HG03097 (cell line): ENCODE measurements around the gene PLK3.
"Not testable (repeated sequence)": the region's sequence is repeated elsewhere in the genome, so short reads cannot be mapped to it uniquely, and the experiment has no call there.

Experiments
- ATAC-seq: cut with Tn5 transposase; IDR thresholded peaks from one replicate; pipeline ENCODE4 v1.9.1; 2021; ENCODE audit not compliant: unreplicated experiment, low FRiP score

PLK3 gene

GRCh38 chr1:44826375-44827196 lies 26.4 kb downstream of the PLK3 start:
- no peak for ATAC-seq

DNA sequence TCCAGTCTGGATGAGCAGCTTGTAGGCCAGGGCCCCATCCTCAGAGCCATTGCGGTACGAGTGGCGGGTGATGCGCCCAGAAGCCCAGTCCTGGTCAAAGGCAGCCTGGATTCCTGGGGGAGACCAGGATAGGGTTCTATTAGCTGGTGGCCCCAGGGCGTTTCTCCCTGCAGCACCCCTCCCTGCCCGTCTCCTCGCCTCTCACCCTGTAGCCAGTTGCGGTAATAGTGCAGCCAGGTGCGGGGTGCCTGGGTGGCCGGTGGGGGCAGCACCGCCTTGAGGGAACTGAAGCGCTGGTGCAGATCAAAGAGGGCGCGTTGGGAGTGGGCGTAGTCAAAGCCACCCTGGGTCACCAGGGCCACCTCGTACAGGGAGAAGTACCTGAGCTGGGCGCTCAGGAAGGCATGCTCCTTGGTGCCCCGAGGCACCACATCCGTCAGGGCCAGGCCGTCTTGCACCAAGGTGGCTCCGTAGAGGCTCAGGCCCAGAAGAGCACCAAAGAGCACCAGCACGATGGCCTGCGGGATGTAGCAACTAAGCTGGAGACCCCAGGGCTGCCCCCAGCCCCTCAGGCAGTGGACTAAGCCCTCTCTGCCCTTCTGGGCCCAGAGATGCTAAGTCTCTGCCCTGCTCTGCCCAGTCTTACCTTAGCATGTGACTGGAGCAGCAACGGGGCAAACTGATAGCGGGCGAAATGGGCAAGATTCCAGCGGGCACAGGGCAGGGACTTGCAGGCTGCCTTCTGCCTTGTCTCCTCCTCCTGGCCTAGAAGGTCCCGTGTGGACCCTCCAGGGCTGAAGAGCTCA lies 27.2 kb downstream of the PLK3 start:
- ATAC-seq = no peak

- ATAC-seq = no peak
Observed at GRCh38 chr1:44828003-44828651, 27.9 kb downstream of the PLK3 start.

DNA sequence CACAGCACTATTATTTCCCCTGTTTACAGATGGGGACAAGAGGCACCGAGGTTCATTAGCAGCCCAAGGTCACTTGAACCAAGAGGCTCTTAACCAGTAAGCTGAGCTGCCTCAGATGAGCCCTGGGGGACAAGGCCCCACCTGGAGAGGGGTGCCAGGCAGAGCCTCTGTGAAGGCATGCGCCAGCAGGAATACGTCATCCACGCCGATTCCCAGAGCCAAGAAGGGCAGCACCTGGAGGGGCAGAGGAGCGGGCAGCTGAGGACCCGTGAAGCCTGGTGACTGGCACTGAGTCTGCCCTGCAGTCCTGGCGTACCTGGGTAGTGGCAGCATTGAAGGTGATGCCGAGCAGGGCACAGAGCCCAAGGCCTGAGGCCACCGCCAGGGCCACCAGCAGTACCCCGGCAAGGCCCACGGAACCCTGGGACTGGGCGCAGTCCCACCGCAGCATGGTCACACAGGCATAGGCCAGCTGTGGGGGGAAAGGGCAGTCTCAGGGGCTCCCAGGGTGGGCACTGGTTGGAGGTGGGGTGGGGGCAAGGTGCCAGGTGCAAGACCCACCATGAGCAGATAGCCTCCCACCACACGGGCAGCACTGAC lies 28.8 kb downstream of the PLK3 start:
- ATAC-seq = no peak

- ATAC-seq = no peak
Observed at GRCh38 chr1:44829506-44830384, 29.6 kb downstream of the PLK3 start.

GRCh38 chr1:44830900-44831304 lies 30.7 kb downstream of the PLK3 start:
- no peak for ATAC-seq

- ATAC-seq = no peak
Observed at GRCh38 chr1:44831516-44831915, 31.3 kb downstream of the PLK3 start.

DNA sequence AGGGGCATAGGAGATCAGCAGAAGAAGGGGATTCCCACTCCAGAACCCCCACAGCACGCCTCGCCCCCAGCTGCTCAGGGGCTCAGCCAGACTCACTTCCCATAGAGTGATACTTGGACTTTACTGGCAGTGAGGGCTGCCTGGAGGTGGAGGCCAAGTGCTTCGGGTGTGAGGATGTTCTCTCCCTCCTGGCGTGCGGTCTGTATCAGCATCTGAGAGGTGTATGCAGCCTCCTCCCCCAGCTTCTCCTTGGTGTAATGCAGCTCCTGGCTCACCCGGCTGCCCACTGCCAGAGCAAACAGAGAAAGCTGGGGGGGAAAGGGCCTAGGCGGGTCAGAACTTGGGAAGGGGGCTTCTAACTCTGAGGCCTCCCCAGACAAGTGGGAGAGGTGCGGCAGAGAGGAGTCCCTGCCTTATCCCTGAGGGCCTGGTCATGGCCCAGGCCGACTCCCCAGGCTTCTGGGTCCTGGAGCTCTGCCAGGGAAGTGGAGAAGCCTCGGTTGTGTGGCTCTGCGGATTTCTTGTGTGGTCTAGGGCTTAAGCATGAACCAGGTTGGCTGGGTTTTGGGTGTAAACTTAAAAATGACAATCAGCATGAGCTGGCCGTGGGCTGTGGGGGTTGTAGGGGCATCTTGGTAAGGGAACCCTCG lies 32.0 kb downstream of the PLK3 start:
- ATAC-seq = no peak

GRCh38 chr1:44834328-44834727 lies 34.2 kb downstream of the PLK3 start:
- no peak for ATAC-seq

DNA sequence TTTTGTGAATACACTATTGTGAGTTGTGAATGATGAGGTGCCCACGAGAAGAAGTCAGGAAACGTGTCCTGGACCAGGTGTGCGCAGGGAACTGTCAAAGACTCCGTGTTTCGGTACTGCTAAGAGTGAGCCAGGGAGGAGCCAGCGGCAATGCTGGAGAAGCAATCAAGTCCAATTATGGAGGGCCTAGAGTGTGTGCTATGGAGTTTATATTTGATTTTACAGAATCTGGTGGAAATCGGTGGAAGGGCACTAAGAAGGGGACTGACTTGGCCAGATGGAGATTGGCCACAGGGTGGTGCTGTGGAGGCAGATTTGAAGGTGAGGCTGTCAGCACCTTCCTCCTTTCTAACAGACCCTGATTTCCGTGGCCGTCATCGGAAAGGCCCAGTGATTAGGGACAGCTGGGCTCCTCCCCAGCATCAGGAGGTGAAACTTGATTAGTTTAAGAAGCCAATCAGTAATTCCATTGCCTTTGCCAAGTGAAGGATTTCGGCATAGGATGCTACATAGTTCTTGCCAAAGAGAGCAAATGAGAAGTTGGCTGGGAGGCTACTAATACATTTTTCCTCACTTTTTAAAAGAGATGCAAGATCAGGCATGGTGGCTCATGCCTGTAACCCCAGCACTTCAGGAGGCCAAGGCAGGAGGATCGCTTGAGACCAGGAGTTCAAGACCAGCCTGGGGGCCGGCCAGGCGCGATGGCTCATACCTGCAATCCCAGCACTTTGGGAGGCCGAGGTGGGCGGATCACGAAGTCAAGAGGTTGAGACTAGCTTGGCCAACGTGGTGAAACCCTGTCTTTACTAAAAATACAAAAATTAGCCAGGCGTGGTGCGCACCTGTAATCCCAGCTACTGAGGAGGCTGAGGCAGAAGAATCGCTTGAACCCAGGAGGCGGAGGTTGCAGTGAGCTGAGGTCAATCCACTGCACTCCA lies 35.8 kb downstream of the PLK3 start:
- no peak for ATAC-seq

DNA sequence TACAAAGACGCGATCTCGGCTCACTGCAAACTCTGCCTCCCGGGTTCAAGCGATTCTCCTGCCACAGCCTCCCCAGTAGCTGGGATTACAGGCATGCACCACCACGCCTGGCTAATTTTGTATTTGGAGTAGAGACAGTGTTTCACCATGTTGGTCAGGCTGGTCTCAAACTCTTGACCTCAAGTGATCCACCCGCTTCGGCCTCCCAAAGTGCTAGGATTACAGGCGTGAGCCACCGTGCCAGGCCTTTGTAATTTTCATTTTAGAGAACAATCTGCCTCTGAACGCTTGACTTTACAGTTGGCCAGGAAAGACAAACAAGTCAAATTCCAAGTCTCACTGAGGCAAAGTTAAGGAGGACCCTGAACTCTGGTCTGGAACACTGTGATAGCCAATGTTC lies 38.1 kb downstream of the PLK3 start:
- not testable (repeated sequence) for ATAC-seq

GRCh38 chr1:44839576-44839975 lies 39.4 kb downstream of the PLK3 start:
- no peak for ATAC-seq

DNA sequence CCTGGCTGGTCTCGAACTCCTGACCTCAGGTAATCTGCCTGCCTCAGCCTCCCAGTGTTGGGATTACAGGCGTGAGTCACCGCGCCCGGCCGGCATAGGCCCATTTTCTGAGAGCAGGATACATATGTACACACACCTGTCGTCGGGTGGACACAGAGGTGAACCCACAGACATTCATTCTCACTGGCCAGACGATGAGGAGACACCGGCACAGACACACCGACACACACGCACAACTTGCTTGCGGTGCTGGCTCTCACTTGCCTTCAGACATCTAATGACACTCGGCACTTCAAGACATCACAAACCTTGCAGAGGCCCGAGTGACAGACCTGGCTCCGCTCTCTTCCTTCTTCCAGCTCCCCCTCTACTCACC lies 42.3 kb downstream of the PLK3 start:
- ATAC-seq = no peak

DNA sequence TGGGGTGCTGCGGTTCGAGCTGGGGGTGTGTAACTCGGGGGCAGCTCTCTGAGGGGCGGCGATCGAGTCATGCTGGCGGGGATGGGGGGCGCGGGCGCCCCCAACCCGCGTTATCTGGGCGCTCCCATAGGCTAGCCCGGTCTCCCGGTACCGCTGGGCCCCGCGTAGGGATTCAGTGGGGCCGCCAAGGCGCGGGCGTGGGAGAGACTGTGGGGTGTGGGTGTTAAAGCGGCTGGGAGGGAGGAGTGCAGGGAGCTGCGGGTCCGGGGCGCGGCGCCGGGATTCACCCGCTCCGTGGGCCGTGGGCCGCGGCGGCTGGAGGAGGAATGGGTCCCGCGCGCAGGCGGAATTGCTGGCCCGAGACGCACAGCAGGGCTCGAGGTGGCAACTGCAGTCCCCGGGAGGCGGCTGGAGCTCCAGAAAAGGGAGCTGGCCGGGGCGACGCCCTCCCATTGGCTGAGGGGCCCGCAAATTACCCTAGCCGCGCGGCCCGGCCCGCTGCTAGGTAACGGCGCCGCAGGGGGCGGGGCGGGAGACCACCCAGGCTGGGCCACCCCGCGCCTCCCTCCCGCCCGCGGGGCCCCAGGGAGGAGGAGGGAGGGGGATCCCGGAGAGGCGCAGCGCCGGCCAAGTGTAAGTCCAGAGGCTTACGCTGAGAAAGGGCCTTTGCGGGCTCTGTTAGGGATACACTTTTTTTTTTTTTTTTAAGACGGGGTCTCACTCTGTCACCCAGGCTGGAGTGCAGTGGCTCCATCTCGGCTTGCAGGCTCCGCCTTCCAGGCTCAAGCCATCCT lies 42.9 kb downstream of the PLK3 start, which contains the start of gene PTCH2:
TSS of gene PTCH2 (minus strand) at position 392 of the 794 bp plus-strand sequence. CDS start at position 71, 321 bp downstream.
- no peak for ATAC-seq

DNA sequence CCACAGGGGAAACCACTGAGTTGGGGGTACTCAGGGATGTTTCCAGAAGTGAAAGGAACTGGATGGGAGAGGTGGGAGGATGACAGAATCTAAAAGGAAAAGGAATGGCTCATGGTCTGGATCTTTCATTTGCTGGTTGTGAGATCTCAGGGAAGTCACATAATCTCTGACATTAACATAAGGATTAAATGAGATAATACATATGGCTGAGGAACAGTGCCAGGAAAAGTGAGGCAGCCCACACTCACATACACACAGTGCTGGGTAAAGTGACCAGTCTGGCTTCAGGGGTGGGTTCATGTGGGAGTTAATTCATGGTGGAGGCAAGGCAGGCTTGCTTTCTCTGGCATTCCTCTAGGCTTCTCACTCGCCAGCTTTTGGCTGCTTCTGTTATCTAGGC lies 46.8 kb downstream of the PLK3 start:
- no peak for ATAC-seq

- no peak for ATAC-seq
Observed at GRCh38 chr1:44847845-44848244, 47.7 kb downstream of the PLK3 start.

GRCh38 chr1:44848456-44849181 lies 48.4 kb downstream of the PLK3 start:
- no peak for ATAC-seq
